GM18519 (cell line): ENCODE results near the gene XYLT1.

ENCODE experiments used
- ATAC-seq: cut with Tn5 transposase; IDR thresholded peaks from one replicate; pipeline ENCODE4 v1.9.1; 2021; ENCODE audit warnings: mild to moderate bottlenecking, moderate library complexity; ENCODE audit not compliant: unreplicated experiment, low FRiP score

XYLT1 gene

GRCh38 chr16:17295948-17296347 is 174.8 kb downstream of the XYLT1 start:
- ATAC-seq: no peak

GRCh38 chr16:17294856-17295255 is 175.9 kb downstream of the XYLT1 start:
- no peak for ATAC-seq

GRCh38 chr16:17293813-17294558 is 176.8 kb downstream of the XYLT1 start:
- ATAC-seq: no peak

- no peak for ATAC-seq
Observed at GRCh38 chr16:17291289-17291688, 179.5 kb downstream of the XYLT1 start.

- no peak for ATAC-seq
Observed at GRCh38 chr16:17289674-17290635, 180.8 kb downstream of the XYLT1 start.

- no peak for ATAC-seq
Observed at GRCh38 chr16:17289050-17289449, 181.7 kb downstream of the XYLT1 start.

- no peak for ATAC-seq
Observed at GRCh38 chr16:17287166-17287800, 183.5 kb downstream of the XYLT1 start.

GRCh38 chr16:17286443-17286842 is 184.3 kb downstream of the XYLT1 start:
- ATAC-seq: no peak

- no peak for ATAC-seq
Observed at GRCh38 chr16:17283016-17283415, 187.7 kb downstream of the XYLT1 start.

- ATAC-seq: no peak
Observed at GRCh38 chr16:17282247-17282646, 188.5 kb downstream of the XYLT1 start.

- ATAC-seq: no peak
Observed at GRCh38 chr16:17281052-17281451, 189.7 kb downstream of the XYLT1 start.

- no peak for ATAC-seq
Observed at GRCh38 chr16:17278988-17279387, 191.8 kb downstream of the XYLT1 start.

GRCh38 chr16:17277981-17278381 is 192.8 kb downstream of the XYLT1 start:
- no peak for ATAC-seq

- no peak for ATAC-seq
Observed at GRCh38 chr16:17276610-17277009, 194.2 kb downstream of the XYLT1 start.

GRCh38 chr16:17276010-17276530 is 194.7 kb downstream of the XYLT1 start:
- ATAC-seq: no peak

GRCh38 chr16:17275076-17276009 is 195.4 kb downstream of the XYLT1 start:
- no peak for ATAC-seq

- no peak for ATAC-seq
Observed at GRCh38 chr16:17273142-17273561, 197.6 kb downstream of the XYLT1 start.

GRCh38 chr16:17272716-17273115 is 198.0 kb downstream of the XYLT1 start:
- no peak for ATAC-seq

- ATAC-seq: no peak
Observed at GRCh38 chr16:17271687-17272086, 199.1 kb downstream of the XYLT1 start.

GRCh38 chr16:17270683-17271109 is 200.1 kb downstream of the XYLT1 start:
- no peak for ATAC-seq
